BE2C (cell line): ENCODE measurements around the gene ANKRD27.

Experiments used
- DNase-seq: peaks from one replicate; pipeline ENCODE4 v3.0.0-alpha.2; 2020
- H3K27me3 ChIP-seq: fragments of 250-450 bp; sonication (Bioruptor Pico); 2 replicates; pipeline ENCODE4 v1.5.1; 2020; ENCODE audit warnings: mild to moderate bottlenecking
- H3K36me3 ChIP-seq: fragments of 250-450 bp; sonication (Bioruptor Pico); 2 replicates; pipeline ENCODE4 v1.5.1; 2020; ENCODE audit warnings: mild to moderate bottlenecking
- H3K4me1 ChIP-seq: fragments of 250-450 bp; sonication (Bioruptor Pico); 2 replicates; pipeline ENCODE4 v1.5.1; 2020
- H3K4me3 ChIP-seq: 2 replicates; pipeline ENCODE4 v1.5.1; 2011; ENCODE audit warnings: low read depth, low read length
- H3K9me3 ChIP-seq: fragments of 250-450 bp; sonication (Bioruptor Pico); 2 replicates; pipeline ENCODE4 v1.5.1; 2020
- CTCF ChIP-seq: IDR thresholded peaks from 2 replicates; pipeline ENCODE4 v1.5.1; 2012; ENCODE audit warnings: mild to moderate bottlenecking, low read depth, low read length

The ANKRD27 gene

GRCh38 chr19:32686847-32687475 lies 12.0 kb upstream of the ANKRD27 start:
- no peak for DNase-seq
- TF ChIP-seq CTCF: no peak
- no peaks in the 10 kb centered on the region for H3K36me3 ChIP-seq
- H3K4me1 ChIP-seq: 0 out of 2 replicates have a peak, but pooled peaks cover 3% of the 10 kb centered on the region
- no peaks in the 10 kb centered on the region for H3K27me3 ChIP-seq
- H3K4me3 ChIP-seq: no peak overlapping the region
- no peaks in the 10 kb centered on the region for H3K9me3 ChIP-seq

- H3K9me3 ChIP-seq: no peaks in the 10 kb centered on the region
- H3K36me3 ChIP-seq: no peaks in the 10 kb centered on the region
- no peaks in the 10 kb centered on the region for H3K4me1 ChIP-seq
- H3K4me3 ChIP-seq: no peak overlapping the region
- DNase-seq: no peak
- TF ChIP-seq CTCF: no peak
- H3K27me3 ChIP-seq: peaks cover 5% of the 10 kb centered on the region
These were observed 7.3 kb upstream of the ANKRD27 start for GRCh38 chr19:32682317-32682716.

- Histone ChIP-seq H3K36me3 (no peaks in the 10 kb centered on the region), H3K4me3 (no peak overlapping the region), H3K27me3 (peaks cover 18% of the 10 kb centered on the region), H3K9me3 (no peaks in the 10 kb centered on the region; the same call in 1 of the 2 replicates), H3K4me1 (no peaks in the 10 kb centered on the region)
- TF ChIP-seq CTCF: no peak
- DNase-seq: no peak
These were observed 6.0 kb upstream of the ANKRD27 start for GRCh38 chr19:32680986-32681385.

- Histone ChIP-seq H3K9me3 (no peaks in the 10 kb centered on the region; the same call in 1 of the 2 replicates), H3K27me3 (peaks cover 21% of the 10 kb centered on the region), H3K4me3 (no peak overlapping the region), H3K4me1 (no peaks in the 10 kb centered on the region), H3K36me3 (no peaks in the 10 kb centered on the region)
- TF ChIP-seq CTCF: 0 out of 2 replicates have a peak, but pooled peaks have one; percentile 6
- no peak for DNase-seq
These were observed 2.7 kb upstream of the ANKRD27 start for GRCh38 chr19:32677657-32678056.

GRCh38 chr19:32676895-32677359 lies 1.9 kb upstream of the ANKRD27 start:
- no peaks in the 10 kb centered on the region for H3K4me1 ChIP-seq
- no peaks in the 10 kb centered on the region for H3K36me3 ChIP-seq
- peaks cover 21% of the 10 kb centered on the region for H3K27me3 ChIP-seq
- no peaks in the 10 kb centered on the region; the same call in 1 of the 2 replicates for H3K9me3 ChIP-seq
- DNase-seq: no peak
- no peak for TF ChIP-seq CTCF
- H3K4me3 ChIP-seq: no peak overlapping the region

- peak overlapping the region; percentile 79 for H3K4me3 ChIP-seq
- no peak for DNase-seq
These were observed 1.4 kb upstream of the ANKRD27 start for GRCh38 chr19:32676186-32676894.

More at GRCh38 chr19:32676186-32676894, 1.4 kb upstream of the ANKRD27 start:
- Histone ChIP-seq H3K27me3 (peaks cover 21% of the 10 kb centered on the region), H3K4me1 (no peaks in the 10 kb centered on the region), H3K9me3 (no peaks in the 10 kb centered on the region; the same call in 1 of the 2 replicates), H3K36me3 (no peaks in the 10 kb centered on the region)
- no peak for TF ChIP-seq CTCF
